HG03442 (cell line): ENCODE data around the gene TNNI2.
"Not testable (repeated sequence)": the region's sequence is repeated elsewhere in the genome, so short reads cannot be mapped to it uniquely, and the experiment has no call there.

Experiments used
- ATAC-seq: cut with Tn5 transposase; IDR thresholded peaks from one replicate; pipeline ENCODE4 v1.9.1; 2021; ENCODE audit warnings: mild to moderate bottlenecking, moderate library complexity; ENCODE audit not compliant: unreplicated experiment

The TNNI2 gene

DNA sequence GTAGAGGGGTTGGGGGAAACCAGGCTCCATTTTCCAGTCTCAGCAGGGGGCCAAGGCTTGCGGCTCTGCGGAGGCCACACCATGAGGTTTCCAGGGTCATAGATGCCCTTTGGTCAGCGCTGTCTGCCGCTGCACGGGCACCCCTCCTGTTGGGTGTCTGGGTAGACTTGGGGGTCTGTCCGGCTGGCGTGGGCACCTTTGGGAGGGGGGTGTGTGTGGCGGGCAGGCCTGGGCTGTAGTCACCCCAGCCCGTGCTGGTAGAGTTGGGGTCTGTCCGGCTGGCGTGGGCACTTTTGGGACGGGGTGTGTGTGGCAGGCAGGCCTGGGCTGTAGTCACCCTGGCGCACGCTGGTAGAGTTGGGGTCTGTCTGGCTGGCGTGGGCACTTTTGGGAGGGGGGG is 32.8 kb downstream of the TNNI2 start:
- no peak for ATAC-seq

- ATAC-seq = no peak
Measured at GRCh38 chr11:1872267-1872985, 33.6 kb downstream of the TNNI2 start.

GRCh38 chr11:1873048-1873812 is 34.4 kb downstream of the TNNI2 start:
- ATAC-seq = no peak

DNA sequence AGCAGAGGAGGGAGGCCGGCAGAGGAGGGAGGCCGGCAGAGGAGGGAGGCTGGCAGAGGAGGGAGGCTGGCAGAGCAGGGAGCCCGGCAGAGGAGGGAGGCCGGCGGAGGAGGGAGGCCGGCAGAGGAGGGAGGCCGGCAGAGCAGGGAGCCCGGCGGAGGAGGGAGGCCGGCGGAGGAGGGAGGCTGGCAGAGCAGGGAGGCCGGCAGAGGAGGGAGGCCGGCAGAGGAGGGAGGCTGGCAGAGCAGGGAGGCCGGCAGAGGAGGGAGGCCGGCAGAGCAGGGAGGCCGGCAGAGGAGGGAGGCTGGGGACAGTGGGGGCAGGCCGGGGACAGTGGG is 35.0 kb downstream of the TNNI2 start:
- ATAC-seq = not testable (repeated sequence)

DNA sequence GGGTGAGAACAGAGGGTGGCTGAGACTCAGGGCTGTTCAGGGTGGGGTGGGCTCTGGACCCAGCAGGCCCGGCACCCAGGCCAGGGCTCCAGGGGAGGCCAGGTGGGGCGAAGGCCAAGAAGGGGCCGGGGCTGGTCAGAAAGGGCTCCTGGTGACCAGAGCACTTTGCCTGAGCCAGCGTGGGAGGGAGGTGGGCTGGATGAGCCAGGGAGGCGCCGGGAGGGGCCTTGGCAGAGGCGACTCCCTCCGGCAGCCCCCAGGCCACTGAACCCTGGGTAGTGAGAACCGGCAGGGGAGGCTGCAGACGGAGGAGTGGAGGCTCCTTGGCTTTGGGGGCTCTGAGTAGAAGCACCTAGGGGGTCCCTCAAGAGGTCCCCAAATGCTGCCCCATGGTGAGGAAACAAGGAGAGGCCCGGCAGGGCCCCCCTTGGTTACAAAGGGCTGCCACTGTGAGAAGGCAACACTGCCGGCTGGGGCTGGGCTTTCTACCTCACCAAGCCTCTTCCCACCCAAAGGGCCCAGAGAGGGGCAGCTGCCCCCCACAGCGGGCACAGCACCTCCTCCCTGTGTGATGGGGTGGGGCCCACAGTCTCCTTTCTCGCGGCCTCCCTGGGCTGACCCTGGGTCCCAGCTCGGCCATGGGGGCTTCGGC is 35.8 kb downstream of the TNNI2 start:
- ATAC-seq = not testable (repeated sequence)

GRCh38 chr11:1875093-1875850 is 36.5 kb downstream of the TNNI2 start:
- ATAC-seq = no peak

GRCh38 chr11:1875851-1876301 is 37.1 kb downstream of the TNNI2 start:
- not testable (repeated sequence) for ATAC-seq

GRCh38 chr11:1876361-1877063 is 37.7 kb downstream of the TNNI2 start:
- no peak for ATAC-seq

GRCh38 chr11:1877211-1878136 is 38.7 kb downstream of the TNNI2 start:
- ATAC-seq = no peak

- ATAC-seq = no peak
Measured at GRCh38 chr11:1878137-1879031, 39.6 kb downstream of the TNNI2 start.

- ATAC-seq = no peak
Measured at GRCh38 chr11:1879342-1879940, 40.7 kb downstream of the TNNI2 start.

DNA sequence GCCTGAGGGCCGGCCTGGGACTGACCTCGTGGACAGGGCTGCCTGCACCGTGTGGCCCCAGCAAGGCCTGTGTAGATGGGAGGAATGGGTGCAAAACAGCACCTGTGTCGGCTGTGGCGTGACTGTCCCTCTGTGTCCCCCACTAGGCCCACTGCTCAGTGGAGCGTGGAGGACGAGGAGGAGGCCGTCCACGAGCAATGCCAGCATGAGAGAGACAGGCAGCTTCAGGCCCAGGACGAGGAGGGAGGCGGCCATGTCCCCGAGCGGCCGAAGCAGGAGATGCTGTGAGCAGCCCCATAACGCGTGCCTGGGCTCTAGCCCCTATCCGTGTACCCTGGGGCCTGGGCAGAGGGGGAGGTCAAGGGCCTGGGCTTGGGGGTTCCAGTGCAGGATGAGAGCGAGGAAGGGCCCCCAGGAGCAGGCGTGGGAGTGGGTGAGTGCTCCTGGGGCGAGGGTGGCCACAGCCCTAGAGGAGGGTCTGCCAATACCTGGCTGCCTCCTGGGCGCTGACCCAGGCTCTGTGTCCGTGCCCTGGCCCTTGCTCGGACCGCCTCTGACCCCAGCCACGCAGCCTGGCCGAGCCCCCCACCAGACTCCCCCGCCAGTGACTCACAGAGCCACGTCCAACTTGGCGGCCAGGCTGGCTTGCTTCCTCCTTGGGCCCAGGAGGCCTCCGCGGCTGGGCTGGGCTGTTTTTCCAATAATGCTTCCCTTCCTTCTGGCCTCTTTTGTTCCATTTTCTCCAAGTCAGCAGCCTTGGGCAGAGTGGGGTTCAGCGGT is 41.4 kb downstream of the TNNI2 start:
- no peak for ATAC-seq

DNA sequence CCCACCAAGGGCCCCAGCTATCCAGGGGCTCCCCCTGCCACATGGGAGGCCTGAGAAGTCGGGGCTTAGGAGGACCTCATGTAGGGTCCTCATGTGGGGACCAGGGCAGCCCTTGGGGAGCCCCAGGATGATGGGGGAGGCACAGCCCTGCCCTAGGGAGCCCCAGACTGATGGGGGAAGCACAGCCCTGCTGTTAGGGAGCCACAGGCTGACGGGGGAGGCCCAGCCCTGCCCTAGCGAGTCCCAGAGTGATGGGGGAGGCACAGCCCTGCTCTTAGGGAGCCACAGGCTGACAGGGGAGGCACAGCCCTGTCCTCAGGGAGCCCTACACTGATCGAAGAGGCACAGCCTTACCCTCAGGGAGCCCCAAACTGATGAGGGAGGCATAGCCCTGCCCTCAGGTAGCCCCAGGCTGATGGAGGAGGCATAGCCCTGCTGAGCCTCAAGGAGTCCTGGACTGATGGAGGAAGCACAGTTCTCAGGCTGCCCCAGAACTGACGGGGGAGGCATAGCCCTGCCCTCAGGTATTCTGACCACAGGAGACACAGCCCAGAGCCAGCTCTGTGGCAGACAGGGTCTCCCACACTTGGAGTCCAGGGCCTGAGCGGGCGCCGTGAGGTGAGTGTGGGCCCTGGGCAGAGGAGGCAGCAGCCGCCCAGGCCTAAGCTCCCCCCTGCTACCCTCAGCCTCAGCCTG is 42.1 kb downstream of the TNNI2 start:
- ATAC-seq = no peak

GRCh38 chr11:1881442-1882264 is 42.9 kb downstream of the TNNI2 start:
- ATAC-seq = no peak

DNA sequence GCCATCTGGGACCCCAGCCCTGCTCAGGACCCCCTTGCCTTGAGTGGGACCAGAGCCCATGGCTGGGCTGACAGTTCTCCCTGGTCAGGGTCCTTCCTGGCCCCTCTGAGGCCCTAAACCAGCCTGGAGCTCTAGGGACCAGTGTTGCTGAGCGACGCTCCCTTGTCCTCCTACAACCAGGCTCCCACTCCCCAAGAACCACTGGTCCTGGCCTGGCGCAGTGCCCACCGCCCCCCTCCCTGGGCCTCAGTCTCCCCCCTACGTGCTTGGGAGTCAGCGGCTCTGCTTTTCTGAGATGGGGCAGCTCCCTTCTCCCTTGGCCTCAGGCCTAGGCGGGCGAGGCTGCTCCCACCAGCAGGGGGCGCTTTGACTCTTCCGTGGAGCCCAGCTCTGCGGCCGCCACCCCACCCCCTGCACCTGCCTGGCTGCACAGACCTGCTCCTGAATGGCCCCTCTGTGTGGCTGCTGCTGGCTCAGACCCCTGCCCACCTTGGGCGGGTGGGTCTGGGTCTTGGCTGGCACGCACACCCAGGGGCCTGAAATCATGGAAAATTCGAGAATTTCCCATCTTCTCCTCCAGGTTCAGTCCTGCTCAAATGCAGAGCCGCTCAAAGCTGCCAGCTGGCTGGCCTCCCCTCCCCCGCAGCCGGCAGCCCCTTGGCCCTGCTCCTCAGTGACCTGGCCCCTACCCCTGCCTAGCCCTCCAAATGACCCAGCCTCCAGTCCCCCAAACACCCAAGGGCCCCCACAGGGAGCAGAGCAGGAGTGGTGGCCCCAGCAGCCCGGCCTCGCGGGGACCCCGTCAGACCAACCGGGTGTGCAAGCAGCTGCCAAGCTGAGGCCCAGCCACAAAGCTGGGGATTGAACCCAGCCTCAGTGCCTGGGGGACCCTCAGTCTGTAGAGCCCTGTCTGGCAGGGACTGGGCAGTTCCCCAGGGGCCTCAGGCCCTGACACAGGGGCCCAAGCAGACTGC is 43.8 kb downstream of the TNNI2 start:
- no peak for ATAC-seq
